Astrocyte of the cerebellum (primary cell): ENCODE measurements around the gene NINJ2.
"Not testable (repeated sequence)": the region's sequence is repeated elsewhere in the genome, so short reads cannot be mapped to it uniquely, and the experiment has no call there.

Experiments used
- DNase-seq: peaks from one replicate; pipeline ENCODE4 v3.0.0-alpha.2; 2011; ENCODE audit warnings: low read depth
- H3K4me3 ChIP-seq: 2 replicates; pipeline ENCODE4 v1.5.1; 2011; ENCODE audit warnings: mild to moderate bottlenecking, low read depth, low read length, moderate library complexity
- in situ Hi-C: cut with HindIII; loops from 2 replicates; pipeline ENCODE4 v1.10.0; 2017; ENCODE audit warnings: low sequenced_read_pairs
- TF ChIP-seq, protein P1 (sequence below): IDR thresholded peaks from 2 replicates; pipeline ENCODE4 v1.5.1; 2012; ENCODE audit warnings: low read length, low read depth, moderate library complexity, mild to moderate bottlenecking; ENCODE audit errors: missing control alignments

The NINJ2 gene

DNA sequence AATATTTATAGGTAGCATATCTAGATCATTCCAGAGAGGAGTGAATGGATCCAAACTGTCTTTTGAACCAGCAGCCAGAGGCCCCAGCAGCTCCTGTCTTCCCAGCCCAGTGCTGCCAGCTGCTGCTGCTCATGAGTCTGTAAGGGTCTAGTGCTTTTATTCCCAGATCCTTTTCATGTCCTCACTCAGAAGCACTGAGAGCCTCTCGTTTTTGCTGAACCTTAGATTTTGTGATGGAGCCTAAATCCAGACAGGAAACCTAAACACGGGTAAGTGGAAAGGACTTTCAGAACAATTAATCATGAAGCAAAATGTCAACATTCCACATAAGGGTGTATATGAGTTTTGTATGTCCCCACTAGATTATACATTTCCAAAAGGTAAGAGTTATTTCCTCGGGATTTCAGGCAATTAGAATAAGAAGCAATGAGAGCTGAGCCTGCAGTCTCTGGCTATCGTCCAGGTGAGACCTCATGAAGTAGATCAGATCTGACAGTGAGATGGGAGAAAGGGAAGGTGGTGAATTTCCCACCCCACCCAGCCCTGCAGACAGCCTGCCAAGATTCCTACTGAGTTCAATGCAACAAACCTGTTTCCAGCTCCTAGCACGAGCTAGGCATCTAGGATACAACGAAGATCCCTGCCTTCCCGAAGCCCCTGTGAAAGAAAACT lies 84.4 kb downstream of the NINJ2 start:
- in situ Hi-C loops: no loop called here
- TF ChIP-seq, protein P1, sequence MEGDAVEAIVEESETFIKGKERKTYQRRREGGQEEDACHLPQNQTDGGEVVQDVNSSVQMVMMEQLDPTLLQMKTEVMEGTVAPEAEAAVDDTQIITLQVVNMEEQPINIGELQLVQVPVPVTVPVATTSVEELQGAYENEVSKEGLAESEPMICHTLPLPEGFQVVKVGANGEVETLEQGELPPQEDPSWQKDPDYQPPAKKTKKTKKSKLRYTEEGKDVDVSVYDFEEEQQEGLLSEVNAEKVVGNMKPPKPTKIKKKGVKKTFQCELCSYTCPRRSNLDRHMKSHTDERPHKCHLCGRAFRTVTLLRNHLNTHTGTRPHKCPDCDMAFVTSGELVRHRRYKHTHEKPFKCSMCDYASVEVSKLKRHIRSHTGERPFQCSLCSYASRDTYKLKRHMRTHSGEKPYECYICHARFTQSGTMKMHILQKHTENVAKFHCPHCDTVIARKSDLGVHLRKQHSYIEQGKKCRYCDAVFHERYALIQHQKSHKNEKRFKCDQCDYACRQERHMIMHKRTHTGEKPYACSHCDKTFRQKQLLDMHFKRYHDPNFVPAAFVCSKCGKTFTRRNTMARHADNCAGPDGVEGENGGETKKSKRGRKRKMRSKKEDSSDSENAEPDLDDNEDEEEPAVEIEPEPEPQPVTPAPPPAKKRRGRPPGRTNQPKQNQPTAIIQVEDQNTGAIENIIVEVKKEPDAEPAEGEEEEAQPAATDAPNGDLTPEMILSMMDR: no peak

DNA sequence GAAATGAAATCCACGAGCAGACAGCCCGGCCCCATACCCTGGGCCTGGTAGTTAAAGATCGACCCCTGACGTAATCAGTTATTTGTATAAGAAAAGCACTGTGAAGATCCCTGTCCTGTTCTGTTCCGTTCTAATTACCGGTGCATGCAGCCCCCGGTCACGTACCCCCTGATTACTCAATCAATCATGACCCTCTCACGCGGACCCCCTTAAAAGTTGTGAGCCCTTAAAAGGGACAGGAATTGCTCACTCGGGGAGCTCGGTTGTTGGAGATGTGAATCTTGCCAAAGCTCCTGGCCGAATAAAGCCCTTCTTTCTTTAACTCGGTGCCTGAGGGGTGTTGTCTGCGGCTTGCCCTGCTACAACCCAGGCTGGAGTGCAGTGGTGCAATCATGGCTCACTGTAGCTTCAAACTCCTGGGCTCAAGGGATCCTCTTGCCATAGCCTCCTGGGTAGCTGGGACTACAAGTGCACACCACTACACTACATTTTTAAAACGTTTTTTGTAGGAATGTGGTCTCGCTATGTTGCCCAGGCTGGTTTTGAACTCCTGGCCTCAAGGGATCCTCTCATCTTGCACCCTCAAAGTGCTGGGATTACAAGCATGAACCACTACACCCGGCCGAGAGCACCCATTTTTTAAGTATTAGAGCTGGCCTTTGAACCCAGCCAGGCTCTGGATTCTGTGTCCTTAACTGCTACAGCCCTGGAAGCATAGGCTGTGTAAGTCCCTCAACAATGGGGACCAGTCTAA lies 85.1 kb downstream of the NINJ2 start:
- in situ Hi-C loops, DNase-seq, H3K4me3 ChIP-seq: not testable (repeated sequence)

More for the DNA sequence above, 84.4 kb downstream of the NINJ2 start:
- no peak overlapping the region for H3K4me3 ChIP-seq
- no peak for DNase-seq

DNA sequence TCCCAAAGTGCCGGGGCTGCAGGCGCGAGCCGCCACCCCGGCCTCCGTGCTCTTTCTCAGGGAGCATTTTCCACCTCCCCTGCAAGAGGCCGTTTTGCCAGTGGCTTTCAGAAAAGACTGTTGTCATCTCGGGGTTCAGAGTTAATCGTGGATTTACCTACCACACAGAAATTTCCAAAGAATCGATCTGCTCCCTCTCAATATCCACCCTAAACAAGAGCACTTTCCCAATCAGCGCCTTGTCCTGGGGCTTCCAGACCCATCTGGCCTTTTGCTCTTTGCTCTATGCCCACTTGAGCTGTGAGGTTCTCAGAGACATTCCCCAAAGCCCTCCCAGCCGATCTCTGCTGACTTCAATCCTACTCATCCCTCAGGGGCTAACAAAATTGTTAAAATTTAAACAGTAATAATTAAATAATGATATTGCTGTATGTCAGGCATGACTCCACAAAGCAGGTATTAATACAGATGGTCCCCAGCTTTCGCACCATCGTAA lies 86.6 kb downstream of the NINJ2 start:
- no peak overlapping the region for H3K4me3 ChIP-seq

DNA sequence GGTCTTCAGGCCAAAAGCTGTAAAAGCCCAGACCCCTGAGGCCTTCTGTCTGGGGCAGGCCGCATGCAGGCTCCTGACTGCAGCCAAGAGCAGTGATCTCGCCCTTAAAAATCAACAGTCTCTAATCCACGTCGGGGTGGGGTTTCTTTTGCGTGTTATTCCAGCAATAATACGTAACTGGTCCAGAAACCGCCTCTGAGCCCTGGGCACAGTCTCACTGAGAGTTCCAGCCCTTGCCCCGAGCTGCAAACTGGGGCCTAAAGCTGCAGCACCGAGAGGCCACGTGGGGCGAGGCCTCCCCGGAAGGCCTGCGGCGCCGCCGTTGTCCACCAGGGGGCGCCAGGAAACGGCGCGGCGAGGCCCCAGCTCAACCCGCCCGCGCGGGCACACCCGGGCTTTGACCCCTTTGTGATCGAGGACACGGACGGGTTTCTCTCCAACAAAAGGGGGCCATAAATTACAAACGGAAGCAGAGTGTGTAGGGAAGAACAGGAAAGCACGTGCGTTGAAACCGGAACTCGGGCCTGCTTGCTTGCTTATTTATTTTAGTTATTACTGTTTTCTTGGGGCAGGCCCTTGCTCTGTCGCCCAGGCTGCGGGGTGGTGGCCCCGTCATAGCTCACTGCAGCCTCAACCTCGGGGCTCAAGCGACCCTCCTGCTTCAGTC lies 87.2 kb downstream of the NINJ2 start:
- in situ Hi-C loops: no loop called here
- TF ChIP-seq, protein P1: peak; percentile 98
- no peak for DNase-seq
- no peak overlapping the region for H3K4me3 ChIP-seq

More for the DNA sequence above, 86.6 kb downstream of the NINJ2 start:
- DNase-seq: no peak
- TF ChIP-seq, protein P1: no peak
- in situ Hi-C loops: no loop called here

DNA sequence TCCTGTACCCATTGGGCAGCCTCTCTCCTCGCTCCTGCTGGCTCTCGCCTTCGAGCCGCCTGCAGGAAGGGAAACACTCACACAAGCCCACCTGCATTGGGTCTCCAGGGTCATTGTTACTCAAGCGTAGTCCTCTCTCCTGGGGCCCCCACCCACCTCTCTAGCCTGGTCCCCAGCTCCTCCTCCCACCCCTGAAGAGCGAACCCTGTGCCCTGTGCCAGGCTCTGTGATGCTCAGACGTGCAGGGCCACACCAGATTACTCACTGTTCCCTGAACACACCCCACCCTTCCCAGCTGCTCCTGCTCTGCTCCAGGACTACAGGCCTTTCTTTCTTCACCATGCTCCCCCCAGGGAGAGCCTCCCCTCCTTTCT lies 88.1 kb downstream of the NINJ2 start:
- H3K4me3 ChIP-seq: no peak overlapping the region
- in situ Hi-C loops: no loop called here
- TF ChIP-seq, protein P1: no peak
- DNase-seq: no peak

DNA sequence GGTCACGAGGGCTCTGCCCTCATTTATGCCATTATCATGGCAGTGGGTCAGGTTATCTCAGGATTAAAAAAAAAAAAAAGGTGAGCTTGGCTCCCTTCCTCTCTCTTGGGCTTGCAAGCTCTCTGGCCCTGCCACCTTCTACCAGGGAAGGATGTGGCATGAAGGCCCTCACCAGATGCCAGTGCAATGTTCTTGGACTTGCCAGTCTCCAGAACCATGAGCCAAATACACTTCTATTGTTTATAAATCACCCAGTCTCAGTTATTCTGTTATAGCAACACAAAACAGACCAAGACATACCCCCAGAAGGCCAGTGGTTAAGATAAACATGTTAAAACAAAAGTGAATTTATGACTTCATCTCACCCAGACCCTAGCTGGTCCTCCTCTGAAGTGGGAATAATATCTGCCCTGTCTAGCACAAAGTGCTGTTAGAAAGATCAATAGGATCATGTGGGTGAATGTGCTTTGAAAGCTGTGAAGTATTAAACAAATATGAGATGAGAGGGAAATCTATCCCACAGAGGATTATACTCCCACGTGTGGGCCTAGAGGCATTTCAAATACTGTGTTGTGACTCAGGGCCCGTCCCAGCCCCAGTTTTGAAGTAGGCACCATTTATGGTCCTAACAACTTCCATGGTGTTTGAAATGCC lies 88.6 kb downstream of the NINJ2 start:
- H3K4me3 ChIP-seq: no peak overlapping the region
- in situ Hi-C loops: no loop called here
- no peak for DNase-seq
- TF ChIP-seq, protein P1: no peak
